ENCODE data around the gene TNK1.
"Not testable (repeated sequence)": the region's sequence is repeated elsewhere in the genome, so short reads cannot be mapped to it uniquely, and the experiment has no call there.

The TNK1 gene

GRCh38 chr17:7380855-7381683, at the start of gene TNK1:
Gene TNK1, plus strand, starts transcription at chr17:7381089. Its CDS starts 1,838 bp downstream, at chr17:7382927.
- no peak within 1 kb of the TSS for H3K4me3 Mint-ChIP-seq
- H3K4me1 Mint-ChIP-seq = peaks cover 5% of the 10 kb centered on the region
- H3K27me3 Mint-ChIP-seq = peaks cover 28% of the 10 kb centered on the region
- peaks cover 1% of the 10 kb centered on the region for H3K36me3 Mint-ChIP-seq
- H3K9me3 Mint-ChIP-seq = no peaks in the 10 kb centered on the region
- no peak within 1 kb of the TSS for H3K27ac Mint-ChIP-seq

GRCh38 chr17:7332111-7332510, 48.8 kb upstream of the TNK1 start:
- Mint-ChIP-seq H3K4me1 (peaks cover 64% of the 10 kb centered on the region), H3K9me3 (no peaks in the 10 kb centered on the region), H3K27me3 (no peaks in the 10 kb centered on the region), H3K27ac (peak overlapping the region; percentile 68), H3K36me3 (no peaks in the 10 kb centered on the region), H3K4me3 (peak overlapping the region; percentile 63)

- H3K27ac Mint-ChIP-seq = peak overlapping the region; percentile 68
- H3K27me3 Mint-ChIP-seq = not testable (repeated sequence)
Measured at GRCh38 chr17:7332600-7333069, 48.3 kb upstream of the TNK1 start.

GRCh38 chr17:7334938-7335538, 45.9 kb upstream of the TNK1 start:
- Mint-ChIP-seq H3K27ac (peak overlapping the region; percentile 93), H3K9me3 (no peaks in the 10 kb centered on the region), H3K4me1 (peaks cover 65% of the 10 kb centered on the region), H3K4me3 (peak overlapping the region; percentile 89), H3K36me3 (no peaks in the 10 kb centered on the region), H3K27me3 (no peaks in the 10 kb centered on the region)

More at GRCh38 chr17:7332600-7333069, 48.3 kb upstream of the TNK1 start:
- not testable (repeated sequence) for H3K36me3 Mint-ChIP-seq, H3K9me3 Mint-ChIP-seq
- peaks cover 69% of the 10 kb centered on the region for H3K4me1 Mint-ChIP-seq
- H3K4me3 Mint-ChIP-seq = peak overlapping the region; percentile 63

GRCh38 chr17:7335765-7336164, 45.1 kb upstream of the TNK1 start:
- H3K4me1 Mint-ChIP-seq = peaks cover 65% of the 10 kb centered on the region
- H3K27me3 Mint-ChIP-seq = not testable (repeated sequence)

GRCh38 chr17:7336240-7337175, 44.4 kb upstream of the TNK1 start, which contains the start of gene ACAP1:
Gene ACAP1, plus strand, starts transcription at chr17:7336529. Its CDS starts 206 bp downstream, at chr17:7336735.
- Mint-ChIP-seq H3K9me3 (no peaks in the 10 kb centered on the region), H3K27me3 (no peaks in the 10 kb centered on the region), H3K4me1 (peaks cover 61% of the 10 kb centered on the region), H3K36me3 (no peaks in the 10 kb centered on the region), H3K27ac (peak within 1 kb of the TSS; percentile 93), H3K4me3 (peak within 1 kb of the TSS; percentile 89)

More at GRCh38 chr17:7335765-7336164, 45.1 kb upstream of the TNK1 start:
- not testable (repeated sequence) for H3K36me3 Mint-ChIP-seq, H3K9me3 Mint-ChIP-seq
- H3K4me3 Mint-ChIP-seq = peak overlapping the region; percentile 89
- H3K27ac Mint-ChIP-seq = peak overlapping the region; percentile 93

GRCh38 chr17:7337600-7337999, 43.3 kb upstream of the TNK1 start:
- peaks cover 56% of the 10 kb centered on the region for H3K4me1 Mint-ChIP-seq
- peak overlapping the region; percentile 93 for H3K27ac Mint-ChIP-seq
- H3K9me3 Mint-ChIP-seq, H3K36me3 Mint-ChIP-seq, H3K27me3 Mint-ChIP-seq: not testable (repeated sequence)
- peak overlapping the region; percentile 89 for H3K4me3 Mint-ChIP-seq

- H3K4me3 Mint-ChIP-seq = no peak overlapping the region
- no peaks in the 10 kb centered on the region for H3K9me3 Mint-ChIP-seq
- no peaks in the 10 kb centered on the region for H3K36me3 Mint-ChIP-seq
- peaks cover 35% of the 10 kb centered on the region for H3K4me1 Mint-ChIP-seq
- no peak overlapping the region for H3K27ac Mint-ChIP-seq
- no peaks in the 10 kb centered on the region for H3K27me3 Mint-ChIP-seq
Measured at GRCh38 chr17:7340179-7340578, 40.7 kb upstream of the TNK1 start.

- Mint-ChIP-seq H3K27ac (peak overlapping the region; percentile 93), H3K4me1 (peaks cover 27% of the 10 kb centered on the region), H3K36me3 (no peaks in the 10 kb centered on the region), H3K9me3 (no peaks in the 10 kb centered on the region), H3K4me3 (no peak overlapping the region), H3K27me3 (no peaks in the 10 kb centered on the region)
Measured at GRCh38 chr17:7341842-7342241, 39.0 kb upstream of the TNK1 start.

GRCh38 chr17:7343250-7343649, 37.6 kb upstream of the TNK1 start:
- Mint-ChIP-seq H3K9me3 (no peaks in the 10 kb centered on the region), H3K36me3 (no peaks in the 10 kb centered on the region), H3K4me3 (no peak overlapping the region), H3K27me3 (no peaks in the 10 kb centered on the region), H3K27ac (no peak overlapping the region), H3K4me1 (peaks cover 14% of the 10 kb centered on the region)

GRCh38 chr17:7346761-7347614, 33.9 kb upstream of the TNK1 start:
- Mint-ChIP-seq H3K4me1 (peaks cover 7% of the 10 kb centered on the region), H3K27ac (no peak overlapping the region), H3K9me3 (no peaks in the 10 kb centered on the region), H3K27me3 (no peaks in the 10 kb centered on the region), H3K4me3 (no peak overlapping the region), H3K36me3 (no peaks in the 10 kb centered on the region)

GRCh38 chr17:7347630-7348477, 33.0 kb upstream of the TNK1 start:
- Mint-ChIP-seq H3K27ac (peak overlapping the region; percentile 30), H3K27me3 (no peaks in the 10 kb centered on the region), H3K4me1 (peaks cover 14% of the 10 kb centered on the region), H3K9me3 (no peaks in the 10 kb centered on the region), H3K4me3 (no peak overlapping the region), H3K36me3 (no peaks in the 10 kb centered on the region)

GRCh38 chr17:7348478-7349242, 32.2 kb upstream of the TNK1 start:
- H3K4me3 Mint-ChIP-seq = no peak overlapping the region

More at GRCh38 chr17:7348478-7349242, 32.2 kb upstream of the TNK1 start:
- Mint-ChIP-seq H3K36me3 (no peaks in the 10 kb centered on the region), H3K27ac (peak overlapping the region; percentile 46), H3K27me3 (no peaks in the 10 kb centered on the region), H3K4me1 (peaks cover 17% of the 10 kb centered on the region), H3K9me3 (no peaks in the 10 kb centered on the region)
